DMS153 (cell line): ENCODE results near the gene PIANP.
"Not testable (repeated sequence)": the region's sequence is repeated elsewhere in the genome, so short reads cannot be mapped to it uniquely, and the experiment has no call there.

Experiments
- DNase-seq: peaks from one replicate; lab custom pipeline; 2025; lab: John Stamatoyannopoulos, UW

PIANP gene, protein sequence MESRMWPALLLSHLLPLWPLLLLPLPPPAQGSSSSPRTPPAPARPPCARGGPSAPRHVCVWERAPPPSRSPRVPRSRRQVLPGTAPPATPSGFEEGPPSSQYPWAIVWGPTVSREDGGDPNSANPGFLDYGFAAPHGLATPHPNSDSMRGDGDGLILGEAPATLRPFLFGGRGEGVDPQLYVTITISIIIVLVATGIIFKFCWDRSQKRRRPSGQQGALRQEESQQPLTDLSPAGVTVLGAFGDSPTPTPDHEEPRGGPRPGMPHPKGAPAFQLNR

DNA sequence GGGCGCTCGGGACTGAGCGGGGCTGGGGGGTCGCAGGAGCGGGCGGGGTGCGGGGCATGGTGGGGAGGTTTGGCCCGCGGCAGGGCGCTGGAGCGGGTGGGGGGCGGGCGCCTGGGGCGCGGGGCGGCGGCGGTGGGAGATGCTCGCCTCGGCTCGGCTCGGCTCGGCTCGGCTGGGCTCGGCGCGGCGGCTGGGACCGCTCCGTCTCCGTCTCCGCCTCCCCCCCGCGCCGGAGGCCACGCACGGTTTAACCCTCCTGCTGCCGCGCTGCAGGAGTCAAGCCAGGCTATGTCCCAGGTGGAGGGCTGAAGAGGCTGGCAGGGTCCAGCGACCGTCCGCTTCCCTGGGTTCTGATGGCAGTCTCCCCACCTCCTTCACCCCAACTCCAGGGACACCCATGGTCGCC, at the start of gene PIANP:
PIANP (minus strand) TSS at position 170 of the 406 bp plus-strand sequence. CDS start 2,754 bp downstream, outside the sequence.
- no peak for DNase-seq

DNA sequence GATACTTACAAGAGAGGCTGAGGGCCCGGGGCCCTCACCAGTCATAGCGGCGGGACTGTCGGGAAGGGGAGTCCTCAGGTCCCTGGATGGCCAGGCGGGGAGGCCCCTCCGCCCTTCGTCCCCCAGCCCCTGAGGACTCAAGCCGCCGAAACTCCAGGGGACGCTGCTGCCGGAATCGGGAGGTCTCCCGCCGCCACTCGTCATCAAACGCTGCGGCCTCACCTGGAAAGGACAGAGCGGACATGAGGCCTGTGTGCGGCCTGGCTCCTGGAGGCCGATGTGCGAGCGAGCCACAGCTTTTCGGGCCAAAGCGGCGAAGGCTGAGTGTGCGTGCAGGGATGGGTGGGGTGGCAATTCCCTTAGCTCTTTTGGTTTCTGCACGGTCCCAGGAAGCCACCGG, 48.1 kb upstream of the PIANP start:
- DNase-seq: no peak

DNA sequence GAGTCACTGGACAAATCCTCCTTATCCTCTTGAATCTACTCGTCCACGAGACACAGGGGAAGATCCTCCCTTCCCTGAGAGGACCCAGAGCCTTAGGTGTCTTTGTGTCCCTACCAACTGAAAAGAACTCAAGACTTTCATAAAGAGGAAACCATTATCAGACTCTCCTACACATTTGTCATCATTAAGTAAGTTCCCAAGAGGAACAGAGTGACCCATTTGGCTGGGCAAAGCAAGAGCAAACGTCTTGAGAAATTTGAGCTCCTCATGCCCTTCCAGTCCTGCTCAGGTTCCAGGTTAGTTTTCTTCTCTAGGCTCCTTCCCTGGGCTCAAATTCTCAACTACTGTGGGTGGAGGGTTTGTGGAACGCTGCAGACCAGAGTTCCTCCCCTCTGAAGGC, 46.6 kb upstream of the PIANP start:
- DNase-seq: no peak

DNA sequence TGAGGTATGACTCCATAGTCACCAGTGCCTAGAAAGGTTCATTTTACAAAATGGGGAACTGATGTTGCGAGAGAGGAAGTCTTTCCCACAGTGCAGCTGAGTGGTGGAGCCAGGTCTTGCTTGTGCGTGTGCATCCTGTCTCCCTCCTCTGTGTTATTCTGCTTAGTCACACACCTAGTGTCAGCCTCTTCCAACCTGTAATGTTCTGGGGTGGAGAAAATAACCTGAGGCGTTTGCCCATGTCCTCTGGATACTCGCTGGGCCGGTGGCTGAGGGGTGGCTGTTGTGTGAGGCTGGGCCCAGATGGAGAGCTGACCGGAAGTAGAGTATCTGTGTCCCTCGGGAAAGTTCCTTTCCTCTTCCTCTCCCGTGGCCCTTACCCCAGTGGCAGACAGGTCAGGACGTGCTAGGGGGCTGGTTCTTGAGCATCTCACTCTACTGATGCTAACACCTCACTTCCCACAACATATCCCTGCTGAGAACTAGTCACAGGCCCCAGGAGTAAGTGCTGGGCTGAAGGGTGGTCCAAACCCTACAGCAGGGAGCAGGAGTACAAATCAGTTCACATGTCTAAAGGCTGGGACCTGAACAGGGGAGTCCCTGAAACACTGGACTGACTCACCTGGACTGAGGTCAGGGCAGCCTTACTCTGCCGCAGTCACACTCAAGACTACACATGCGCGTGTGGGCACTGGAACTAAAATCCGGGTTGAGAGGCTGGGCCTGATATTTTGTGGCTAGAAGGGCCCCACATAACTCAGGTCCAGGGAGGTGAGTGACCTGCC, 45.3 kb upstream of the PIANP start:
- no peak for DNase-seq

DNA sequence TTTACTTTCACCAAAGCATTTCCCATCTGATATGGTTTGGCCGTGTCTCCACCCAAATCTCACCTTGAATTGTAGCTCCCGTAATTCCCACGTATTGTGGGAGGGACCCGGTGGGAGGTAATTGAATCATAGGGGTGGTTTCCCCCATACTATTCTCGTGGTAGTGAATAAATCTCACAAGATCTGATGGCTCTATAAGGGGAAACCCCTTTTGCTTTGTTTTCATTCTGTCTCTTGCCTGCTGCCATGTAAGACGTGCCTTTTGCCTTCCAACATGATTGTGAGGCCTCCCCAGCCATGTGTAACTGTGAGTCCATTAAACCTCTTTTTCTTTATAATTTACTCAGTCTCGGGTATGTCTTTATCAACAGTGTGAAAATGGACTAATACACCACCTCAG, 42.7 kb upstream of the PIANP start:
- not testable (repeated sequence) for DNase-seq

DNA sequence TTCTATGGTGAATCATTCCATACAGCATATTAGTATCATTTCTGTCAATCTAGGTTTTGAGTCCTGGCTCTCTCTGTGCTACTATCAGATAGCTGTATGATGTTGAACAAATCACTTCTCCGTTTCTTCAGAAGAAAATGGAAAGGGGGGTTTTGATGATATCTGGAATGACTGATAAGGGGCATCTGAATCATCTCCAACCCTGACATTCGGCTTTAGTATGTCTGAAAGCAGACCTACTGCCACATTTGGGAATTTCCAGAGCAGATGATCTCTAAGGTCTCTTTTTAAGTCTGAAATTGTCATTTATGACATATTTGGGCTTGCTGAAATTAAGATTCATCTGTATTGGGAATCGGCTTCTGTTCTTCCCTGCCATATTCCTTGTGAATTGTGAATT, 42.2 kb upstream of the PIANP start:
- DNase-seq: no peak

DNA sequence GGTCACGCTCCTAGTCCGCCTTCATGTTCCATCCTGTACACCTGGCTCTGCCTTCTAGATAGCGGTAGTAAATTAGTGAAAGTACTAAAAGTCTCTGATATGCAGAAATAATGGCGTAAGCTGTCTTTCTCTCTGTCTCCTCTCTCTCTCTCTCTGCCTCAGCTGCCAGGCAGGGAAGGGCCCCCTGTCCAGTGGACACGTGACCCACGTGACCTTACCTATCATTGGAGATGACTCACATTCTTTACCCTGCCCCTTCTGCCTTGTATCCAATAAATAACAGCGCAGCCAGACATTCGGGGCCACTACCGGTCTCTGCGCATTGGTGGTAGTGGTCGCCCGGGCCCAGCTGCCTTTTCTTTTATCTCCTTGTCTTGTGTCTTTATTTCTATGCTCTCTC, 41.5 kb upstream of the PIANP start:
- not testable (repeated sequence) for DNase-seq

DNA sequence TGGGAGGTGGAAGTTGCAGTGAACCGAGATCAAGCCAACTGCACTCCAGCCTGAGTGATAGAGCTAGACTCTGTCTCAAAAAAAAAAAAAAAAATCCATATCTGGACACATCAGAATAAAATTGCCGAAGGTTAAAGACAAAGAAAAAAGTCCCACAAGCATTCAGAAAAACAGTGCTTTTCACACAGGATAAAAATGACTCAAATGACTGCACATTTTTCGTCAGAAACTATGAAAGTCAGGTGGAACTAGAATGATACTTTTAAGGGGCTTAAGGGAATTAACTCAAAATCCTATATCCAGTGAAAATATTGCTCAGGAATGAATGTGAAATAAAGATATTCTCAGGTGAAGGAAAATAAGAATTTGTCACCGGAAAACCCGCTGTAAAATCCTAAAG, 36.1 kb upstream of the PIANP start:
- DNase-seq: no peak

DNA sequence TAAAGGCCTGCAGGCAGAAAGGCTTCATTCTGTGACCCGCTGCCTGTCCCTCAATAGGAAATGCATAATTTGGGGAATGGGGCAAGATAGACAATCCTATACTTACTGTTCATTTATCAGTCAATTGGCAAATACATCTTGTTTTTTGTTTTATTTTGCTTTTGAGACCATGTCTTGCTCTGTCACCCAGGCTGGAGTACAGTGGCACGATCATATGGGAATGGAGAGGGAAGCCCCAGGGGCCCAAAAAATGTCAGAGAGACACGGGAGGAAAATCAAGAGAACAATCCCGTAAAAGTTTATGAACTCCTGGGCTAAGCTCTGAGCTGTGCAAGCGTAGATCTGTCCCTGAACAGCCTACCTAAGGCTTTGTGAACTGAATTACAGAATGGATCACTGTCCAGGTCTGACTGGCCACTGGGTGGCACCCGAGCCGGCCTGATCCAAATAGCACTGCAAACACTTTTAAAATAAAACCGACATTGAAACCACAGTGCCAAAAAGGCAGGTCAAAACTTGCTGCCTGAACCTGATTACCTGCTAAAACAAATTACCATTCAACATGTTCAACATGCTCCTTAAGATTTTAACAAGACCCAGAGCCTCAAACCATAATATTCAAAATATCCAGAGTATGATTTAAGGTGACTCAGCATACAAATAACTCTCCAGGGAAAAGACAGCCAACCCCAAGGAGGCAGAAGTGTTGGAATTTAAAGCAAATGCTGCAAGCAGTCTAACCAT, 35.0 kb upstream of the PIANP start:
- peak; percentile 45 for DNase-seq

DNA sequence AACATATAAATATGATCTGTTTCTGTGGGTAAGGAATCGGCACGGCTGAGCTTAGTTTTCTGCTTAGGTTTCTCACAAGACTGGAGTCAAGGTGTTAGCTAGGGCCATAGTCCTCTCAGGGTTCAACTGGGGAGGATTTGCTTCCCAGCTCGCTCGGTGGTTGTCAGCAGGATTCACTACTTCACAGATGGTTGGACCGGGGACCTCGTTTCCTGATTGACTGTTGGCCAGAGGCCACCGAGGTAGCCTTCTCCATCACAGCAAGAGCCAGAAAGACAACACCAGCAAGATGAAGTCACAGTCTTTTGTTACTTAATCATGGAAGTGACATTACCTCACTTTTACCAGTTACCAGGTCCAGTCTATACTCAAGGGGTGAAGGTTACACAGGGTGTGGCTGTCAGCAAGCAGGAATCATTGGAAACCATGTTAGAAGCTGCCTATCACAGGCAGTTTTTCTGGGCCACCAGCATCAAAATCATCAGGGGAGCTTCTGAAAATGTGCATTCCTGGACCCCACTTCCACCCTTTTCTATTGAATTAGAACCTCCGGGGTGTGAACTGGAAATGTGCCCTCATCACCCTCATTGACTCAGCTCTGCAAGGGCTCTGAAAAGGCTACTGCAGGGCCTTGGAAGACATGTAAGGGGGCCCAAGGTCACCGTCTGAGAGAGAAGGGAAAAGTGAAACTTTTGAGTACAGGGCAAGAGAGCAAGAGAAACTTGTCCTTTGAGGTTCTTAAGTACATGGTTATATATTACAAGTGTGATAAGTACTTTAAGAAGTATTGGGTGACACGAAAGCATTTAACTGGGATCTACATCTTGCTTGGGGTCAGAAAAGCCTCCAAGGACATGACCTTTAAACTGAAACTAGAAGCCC, 34.1 kb upstream of the PIANP start:
- DNase-seq: no peak

DNA sequence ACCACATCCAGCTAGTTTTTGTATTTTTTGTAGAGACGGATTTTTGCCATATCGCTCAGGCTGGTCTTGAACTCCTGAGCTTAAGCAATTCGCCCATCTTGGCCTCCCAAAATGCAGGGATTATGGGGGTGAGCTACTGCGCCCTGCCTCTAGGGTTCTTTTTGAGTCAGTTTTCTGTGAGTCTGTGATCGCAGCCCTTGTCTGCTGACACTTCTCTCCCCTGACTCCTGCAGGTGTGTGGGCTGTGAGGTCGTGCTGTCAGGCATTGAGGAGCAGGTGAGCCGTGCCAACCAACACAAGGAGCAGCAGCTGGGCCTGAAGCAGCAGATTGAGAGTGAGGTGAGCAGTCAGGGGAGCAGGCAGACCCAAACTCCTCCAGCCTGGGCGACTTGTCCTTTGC, 29.6 kb upstream of the PIANP start:
- no peak for DNase-seq

DNA sequence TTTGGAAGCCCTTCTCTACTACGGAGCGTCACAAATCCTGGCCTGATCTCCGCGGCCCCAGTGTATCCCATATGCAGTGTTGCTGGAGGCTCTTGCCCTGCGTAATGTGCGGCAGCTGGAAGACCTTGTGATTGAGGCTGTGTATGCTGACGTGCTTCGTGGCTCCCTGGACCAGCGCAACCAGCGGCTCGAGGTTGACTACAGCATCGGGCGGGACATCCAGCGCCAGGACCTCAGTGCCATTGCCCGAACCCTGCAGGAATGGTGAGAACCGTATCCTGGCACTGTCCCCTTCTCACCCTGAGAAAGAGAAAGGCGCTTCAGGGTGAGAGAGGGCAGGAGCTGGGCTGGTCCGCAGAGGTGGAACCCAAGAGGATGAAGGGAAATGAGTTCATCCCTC, 28.6 kb upstream of the PIANP start:
- DNase-seq: no peak

DNA sequence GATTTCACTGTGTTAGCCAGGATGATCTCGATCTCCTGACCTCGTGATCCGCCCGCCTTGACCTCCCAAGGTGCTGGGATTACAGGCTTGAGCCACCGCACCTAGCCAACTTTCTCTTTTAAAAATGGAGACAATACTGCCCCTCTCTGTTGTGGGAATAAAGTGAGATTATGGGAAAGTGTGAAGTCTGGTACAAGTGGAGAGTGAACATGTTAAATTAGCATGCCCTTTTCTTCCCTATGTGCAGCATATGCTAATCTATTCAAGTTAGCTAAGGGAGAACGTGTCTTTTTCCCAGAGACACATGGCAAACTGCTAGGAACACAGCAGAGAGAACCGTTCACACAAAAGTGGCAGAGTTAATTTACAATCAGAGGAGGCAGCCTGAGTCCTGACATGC, 24.7 kb upstream of the PIANP start:
- DNase-seq: no peak

DNA sequence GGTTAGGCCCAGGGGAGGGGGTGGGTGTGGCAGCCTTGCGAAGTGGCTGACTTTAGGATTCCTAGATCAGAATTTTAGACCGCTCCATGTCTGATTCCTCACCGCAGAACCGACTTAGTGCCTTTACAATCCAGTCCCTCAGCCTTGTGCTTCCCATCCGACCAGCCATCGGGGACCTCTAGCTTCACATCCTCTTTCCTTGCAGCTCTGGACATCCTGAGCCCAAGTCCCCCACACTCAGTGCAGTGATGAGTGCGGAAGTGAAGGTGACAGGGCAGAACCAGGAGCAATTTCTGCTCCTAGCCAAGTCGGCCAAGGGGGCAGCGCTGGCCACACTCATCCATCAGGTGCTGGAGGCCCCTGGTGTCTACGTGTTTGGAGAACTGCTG, 23.8 kb upstream of the PIANP start:
- DNase-seq: no peak

DNA sequence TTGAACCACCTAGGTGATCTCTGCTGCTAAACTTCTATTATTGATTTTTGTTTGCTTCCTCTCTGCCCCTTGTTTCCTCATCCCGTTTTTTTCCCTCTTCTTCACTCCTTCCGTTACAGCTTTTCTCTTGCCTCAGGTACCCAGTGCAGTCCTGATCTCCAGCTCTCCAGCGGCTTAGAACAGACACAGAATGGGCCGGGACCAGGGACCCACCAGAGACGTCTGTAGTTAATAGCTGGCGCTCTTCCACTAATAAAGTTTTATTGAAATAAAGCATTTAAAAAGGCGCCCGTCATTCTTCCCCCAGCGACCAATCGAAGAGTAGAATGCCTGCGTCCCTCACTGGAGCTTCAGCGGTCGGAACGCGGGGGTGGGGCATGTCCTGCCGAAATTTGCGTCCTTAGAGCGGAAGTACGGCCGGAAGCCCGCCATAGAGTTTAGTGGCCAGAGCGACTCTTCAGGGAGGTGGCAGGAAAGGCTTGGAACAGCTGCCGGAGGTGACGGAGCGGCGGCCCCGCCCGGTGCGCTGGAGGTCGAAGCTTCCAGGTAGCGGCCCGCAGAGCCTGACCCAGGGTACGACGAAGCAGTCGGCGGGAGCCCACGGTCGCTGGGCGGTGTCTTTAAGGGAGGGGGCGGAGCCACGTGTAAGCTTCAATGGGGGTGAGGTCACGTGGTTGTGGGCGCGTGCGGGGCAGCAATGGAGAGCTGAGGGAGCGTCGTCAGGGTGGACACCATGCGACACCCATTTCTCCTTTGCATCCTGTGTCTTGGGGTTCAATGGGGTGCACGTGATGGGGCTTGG, 23.2 kb upstream of the PIANP start, which contains the start of gene COPS7A:
COPS7A (plus strand) TSS at position 440 of the 802 bp plus-strand sequence. CDS start 611 bp downstream, outside the sequence.
- DNase-seq: peak; percentile 99

DNA sequence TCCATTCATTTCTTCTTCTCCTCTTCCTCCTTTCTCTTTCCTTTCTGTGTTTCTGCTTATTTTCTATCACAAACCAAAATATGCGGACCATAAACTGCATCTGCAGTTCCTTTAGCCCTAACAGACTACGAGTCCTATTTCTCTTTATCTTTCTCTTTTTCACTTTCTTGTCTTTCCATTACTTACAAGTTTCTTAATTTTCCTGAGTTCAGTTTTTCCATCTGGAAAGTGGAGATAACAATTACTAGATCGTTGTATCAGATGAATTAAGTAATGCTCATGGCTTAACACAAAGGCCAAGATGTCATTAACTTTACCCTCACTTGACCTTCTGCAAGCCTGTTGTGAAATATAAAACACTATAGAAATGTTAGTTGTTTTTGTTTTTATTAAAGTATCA, 22.2 kb upstream of the PIANP start:
- DNase-seq: no peak

DNA sequence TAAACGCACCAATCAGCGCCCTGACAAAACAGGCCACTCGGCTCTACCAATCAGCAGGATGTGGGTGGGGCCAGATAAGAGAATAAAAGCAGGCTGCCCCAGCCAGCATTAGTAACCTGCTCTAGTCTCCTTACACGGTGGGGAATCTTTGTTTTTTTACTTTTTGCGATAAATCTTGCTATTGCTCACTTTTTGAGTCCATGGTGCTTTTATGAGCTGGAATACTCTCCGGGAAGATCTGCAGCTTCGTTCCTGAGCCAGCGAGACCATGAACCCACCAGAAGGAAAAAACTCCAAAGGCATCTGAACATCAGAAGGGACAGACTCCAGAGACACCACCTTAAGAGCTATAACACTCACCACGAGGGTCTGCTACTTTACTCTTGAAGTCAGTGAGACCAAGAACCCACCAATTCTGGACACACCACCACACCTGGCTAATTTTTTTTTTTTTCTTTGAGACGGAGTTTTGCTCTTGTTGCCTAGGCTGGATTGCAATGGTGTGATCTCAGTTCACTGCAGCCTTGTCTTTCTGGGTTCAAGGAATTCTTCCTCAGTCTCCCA, 16.3 kb upstream of the PIANP start:
- DNase-seq: no peak

DNA sequence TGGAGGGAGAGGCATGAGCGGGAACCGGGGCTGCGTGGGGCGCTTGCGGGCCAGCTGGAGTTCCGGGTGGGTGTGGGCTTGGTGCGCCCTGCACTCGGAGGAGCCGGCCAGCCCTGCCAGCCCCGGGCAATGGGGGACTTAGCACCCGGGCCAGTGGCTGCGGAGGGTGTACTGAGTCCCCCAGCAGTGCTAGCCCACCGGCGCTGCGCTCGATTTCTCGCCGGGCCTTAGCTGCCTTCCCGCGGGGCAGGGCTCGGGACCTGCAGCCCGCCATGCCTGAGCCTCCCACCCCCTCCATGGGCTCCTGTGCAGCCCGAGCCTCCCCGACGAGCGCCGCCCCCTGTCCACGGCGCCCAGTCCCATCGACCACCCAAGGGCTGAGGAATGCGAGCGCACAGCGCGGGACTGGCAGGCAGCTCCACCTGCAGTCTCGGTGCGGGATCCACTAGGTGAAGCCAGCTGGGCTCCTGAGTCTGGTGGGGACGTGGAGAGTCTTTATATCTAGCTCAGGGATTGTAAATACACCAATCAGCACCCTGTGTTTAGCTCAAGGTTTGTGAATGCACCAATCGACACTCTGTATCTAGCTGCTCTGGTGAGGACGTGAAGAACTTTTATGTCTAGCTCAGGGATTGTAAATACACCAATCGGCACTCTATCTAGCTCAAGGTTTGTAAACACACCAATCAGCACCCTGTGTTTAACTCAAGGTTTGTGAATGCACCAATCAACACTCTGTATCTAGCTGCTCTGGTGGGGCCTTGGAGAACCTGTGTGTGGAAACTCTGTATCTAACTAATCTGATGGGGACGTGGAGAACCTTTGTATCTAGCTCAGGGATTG, 15.6 kb upstream of the PIANP start:
- not testable (repeated sequence) for DNase-seq

DNA sequence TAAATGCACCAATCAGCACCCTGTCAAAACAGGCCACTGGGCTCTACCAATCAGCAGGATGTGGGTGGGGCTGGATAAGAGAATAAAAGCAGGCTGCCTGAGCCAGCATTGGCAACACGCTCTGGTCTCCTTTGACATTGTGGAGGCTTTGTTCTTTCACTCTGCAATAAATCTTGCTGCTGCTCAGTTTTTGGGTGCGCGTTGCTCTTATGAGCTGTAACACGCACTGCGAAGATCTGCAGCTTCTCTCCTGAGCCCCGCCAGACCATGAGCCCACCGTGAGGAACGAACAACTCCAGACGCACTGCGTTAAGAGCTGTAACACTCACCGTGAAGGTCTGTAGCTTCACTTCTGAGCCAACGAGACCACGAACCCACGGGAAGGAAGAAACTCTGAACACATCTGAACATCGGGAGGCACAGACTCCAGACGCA, 8.4 kb upstream of the PIANP start:
- DNase-seq: no peak

DNA sequence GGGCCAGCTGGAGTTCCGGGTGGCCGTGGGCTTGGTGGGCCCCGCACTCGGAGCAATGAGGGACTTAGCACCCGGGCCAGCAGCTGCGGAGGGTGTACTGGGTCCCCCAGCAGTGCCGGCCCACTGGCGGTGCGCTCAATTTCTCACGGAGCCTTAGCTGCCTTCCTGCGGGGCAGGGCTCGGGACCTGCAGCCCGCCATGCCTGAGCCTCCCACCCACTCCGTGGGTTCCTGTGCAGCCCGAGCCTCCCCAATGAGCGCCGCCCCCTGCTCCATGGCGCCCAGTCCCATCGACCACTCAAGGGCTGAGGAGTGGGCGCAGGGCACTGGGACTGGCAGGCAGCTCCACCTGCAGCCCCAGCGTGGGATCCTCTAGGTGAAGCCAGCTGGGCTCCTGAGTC, 7.7 kb upstream of the PIANP start:
- not testable (repeated sequence) for DNase-seq
